Measurements from ENCODE around the gene FNDC3B.
"Not testable (repeated sequence)": the region's sequence is repeated elsewhere in the genome, so short reads cannot be mapped to it uniquely, and the experiment has no call there.

The FNDC3B gene

GRCh38 chr3:172341482-172342059 is 302.2 kb downstream of the FNDC3B start:
- no peak for DNase-seq (ENCODE audit: low read depth)

GRCh38 chr3:172342097-172342659 is 302.8 kb downstream of the FNDC3B start:
- DNase-seq (ENCODE audit: low read depth), result no peak

- DNase-seq (ENCODE audit: low read depth), result no peak
Observed at GRCh38 chr3:172343117-172343516, 303.7 kb downstream of the FNDC3B start.

- no peak for DNase-seq (ENCODE audit: low read depth)
Observed at GRCh38 chr3:172343979-172344378, 304.6 kb downstream of the FNDC3B start.

- no peak for DNase-seq (ENCODE audit: low read depth)
Observed at GRCh38 chr3:172346161-172346560, 306.8 kb downstream of the FNDC3B start.

- DNase-seq (ENCODE audit: low read depth), result no peak
Observed at GRCh38 chr3:172347895-172348679, 308.7 kb downstream of the FNDC3B start.

DNA sequence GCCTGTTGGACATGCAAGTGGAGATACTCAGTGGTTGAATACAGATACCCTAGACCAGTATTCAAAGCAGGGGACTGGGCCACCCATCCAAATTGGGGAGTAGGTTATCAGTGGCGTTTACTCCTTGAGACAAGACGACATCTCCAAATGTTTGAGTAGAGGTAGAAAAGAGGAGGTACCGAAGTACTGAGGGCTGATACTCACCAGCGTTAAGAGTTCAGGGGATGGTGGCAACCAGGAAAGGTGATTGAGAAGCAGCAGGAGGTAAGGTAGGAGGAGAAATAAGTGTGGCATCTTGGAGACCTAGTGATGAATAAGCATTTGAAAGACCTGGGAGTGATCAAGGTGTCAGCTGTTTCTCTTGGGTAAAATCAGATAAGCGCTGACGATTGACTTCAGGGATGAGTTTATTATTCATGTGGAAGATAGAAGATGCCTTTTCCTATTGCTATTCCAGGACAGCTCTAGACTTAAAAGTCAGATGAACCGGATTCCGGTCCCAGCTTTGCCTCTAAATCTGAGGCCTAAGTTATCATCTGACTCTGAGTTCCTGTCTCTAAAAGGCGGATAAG is 312.6 kb downstream of the FNDC3B start:
- no peak for DNase-seq (ENCODE audit: low read depth)

DNA sequence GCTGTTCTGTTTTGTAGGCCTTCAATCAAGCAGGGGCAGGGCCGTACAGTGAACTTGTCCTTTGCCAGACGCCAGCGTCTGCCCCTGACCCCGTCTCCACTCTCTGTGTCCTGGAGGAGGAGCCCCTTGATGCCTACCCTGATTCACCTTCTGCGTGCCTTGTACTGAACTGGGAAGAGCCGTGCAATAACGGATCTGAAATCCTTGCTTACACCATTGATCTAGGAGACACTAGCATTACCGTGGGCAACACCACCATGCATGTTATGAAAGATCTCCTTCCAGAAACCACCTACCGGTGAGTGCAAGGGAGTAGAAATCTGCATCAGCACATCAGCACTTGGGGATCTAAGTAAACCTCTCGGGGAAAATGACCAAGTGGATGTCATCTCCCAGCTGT is 313.4 kb downstream of the FNDC3B start:
- DNase-seq (ENCODE audit: low read depth), result no peak

DNA sequence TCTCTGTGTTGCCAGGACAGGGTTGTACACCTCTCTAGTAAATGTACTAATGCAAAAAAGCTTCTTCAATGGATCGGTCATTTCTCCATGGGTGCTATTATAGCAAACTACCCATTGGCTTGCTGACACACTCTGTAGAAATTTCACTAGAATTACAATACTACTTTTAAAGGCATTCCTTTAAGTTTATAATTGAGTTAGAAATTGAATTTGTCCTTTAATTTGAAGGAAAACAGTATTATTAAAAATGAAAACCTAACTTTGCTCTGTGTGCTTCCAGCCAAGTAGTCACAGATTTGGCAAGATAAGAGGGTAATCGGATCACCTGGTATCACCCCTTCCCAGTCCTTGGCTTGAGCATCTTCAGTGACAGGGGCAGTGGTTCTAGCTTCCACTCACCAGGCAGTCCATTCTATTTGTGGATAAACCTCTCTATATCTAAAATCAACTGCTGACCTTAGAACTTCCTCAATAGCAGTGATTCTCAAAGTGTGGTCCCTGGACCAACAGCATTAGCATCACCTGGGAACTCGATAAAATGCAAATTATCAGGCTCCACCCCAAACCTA is 315.6 kb downstream of the FNDC3B start:
- DNase-seq (ENCODE audit: low read depth), result no peak

- no peak for DNase-seq (ENCODE audit: low read depth)
Observed at GRCh38 chr3:172355836-172356235, 316.5 kb downstream of the FNDC3B start.

DNA sequence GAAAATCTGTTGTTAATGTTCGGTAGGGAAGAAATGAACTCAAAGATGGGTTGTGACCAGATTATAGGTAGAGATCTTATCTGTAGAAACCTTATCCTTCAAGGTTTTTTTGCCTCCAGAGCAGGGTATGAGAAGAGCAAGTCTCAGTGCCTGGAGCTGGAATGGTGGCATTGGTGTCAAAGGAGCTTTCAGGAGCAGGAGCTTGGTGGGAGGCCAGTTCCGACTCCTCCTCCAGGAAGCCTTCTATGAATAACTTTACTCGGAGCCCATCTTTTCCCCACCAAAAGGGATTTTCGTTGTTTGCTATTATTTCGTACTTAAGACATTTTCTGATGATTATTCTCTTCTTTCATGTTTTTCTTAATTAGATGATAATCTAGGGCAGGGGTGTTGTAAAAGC is 317.0 kb downstream of the FNDC3B start:
- no peak for DNase-seq (ENCODE audit: low read depth)

- DNase-seq (ENCODE audit: low read depth), result no peak
Observed at GRCh38 chr3:172357850-172358754, 318.7 kb downstream of the FNDC3B start.

- no peak for DNase-seq (ENCODE audit: low read depth)
Observed at GRCh38 chr3:172359231-172359630, 319.9 kb downstream of the FNDC3B start.

GRCh38 chr3:172359996-172360395 is 320.6 kb downstream of the FNDC3B start:
- DNase-seq (ENCODE audit: low read depth), result no peak

- DNase-seq (ENCODE audit: low read depth), result no peak
Observed at GRCh38 chr3:172362583-172362982, 323.2 kb downstream of the FNDC3B start.

DNA sequence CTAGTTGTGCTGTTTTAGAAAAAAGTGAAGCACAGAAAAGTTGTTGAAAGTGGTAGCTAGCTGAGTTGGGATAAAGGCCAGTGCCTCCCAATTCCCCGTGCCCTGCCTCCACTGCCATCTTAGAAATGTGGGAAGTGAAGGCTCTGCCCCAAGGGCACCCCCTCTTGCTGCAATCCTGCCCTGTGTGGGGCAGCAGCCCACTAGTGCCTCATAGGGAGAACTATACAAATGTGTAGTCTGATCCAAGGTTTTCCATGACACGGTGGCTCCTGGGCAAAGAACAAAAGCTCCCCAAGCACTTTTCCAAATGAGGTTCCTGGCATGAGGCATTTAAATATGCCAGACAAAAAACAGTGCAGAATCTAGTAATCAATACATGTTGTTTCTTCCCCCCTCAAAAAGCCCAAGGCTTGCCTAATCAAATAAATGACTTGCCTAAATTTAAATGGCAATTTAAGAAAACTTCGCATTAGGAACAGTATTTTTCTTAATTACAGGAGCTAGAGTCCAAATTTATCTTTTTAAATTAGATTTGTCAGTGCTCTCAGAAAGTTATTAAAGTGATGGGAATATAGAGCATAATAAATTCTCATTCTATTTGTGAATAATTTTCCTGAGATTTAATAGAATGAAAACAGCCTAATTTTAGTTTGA is 325.1 kb downstream of the FNDC3B start:
- no peak for DNase-seq (ENCODE audit: low read depth)

GRCh38 chr3:172365028-172365567 is 325.7 kb downstream of the FNDC3B start:
- no peak for DNase-seq (ENCODE audit: low read depth)

DNA sequence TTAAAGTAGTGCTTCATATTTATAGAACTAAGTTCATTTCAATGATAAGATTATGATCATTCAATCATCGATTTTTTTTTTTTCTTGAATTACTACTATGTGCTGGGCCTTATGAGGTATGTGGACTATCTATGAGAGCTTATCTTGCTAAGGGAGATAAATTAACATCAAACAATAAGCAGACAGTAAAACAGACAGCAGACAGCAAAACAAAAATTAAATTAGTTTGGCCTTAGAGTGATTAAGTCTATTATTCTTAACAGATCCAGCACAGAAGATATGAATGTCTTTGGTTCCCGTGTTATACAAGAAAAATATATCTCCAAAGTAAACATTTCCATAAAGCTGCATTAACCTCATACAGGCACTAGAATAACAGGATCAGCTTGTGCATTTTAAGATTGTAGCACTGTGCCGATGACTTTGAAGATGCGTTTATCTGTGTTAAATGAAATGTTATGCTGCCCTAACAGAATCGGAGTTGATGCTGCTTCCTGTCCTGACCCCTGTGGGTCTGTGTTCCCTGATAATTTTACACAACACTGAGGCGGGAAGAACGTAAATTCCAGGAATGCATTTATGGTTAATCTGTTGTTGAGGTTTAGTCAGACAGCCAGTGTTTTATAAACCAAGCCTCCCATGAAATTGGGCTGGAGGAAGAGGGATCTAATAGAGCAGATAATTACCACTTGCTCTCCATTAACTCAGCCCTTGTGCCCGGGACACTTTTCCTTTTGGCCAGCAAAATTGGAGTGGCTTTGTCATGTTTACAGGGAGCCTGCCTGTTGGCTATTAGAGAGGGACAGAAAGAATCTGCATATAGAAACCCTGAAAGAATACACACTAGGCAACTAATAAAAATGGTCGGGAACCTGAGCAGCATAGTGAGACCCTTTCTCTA is 328.1 kb downstream of the FNDC3B start:
- DNase-seq (ENCODE audit: low read depth), result no peak

DNA sequence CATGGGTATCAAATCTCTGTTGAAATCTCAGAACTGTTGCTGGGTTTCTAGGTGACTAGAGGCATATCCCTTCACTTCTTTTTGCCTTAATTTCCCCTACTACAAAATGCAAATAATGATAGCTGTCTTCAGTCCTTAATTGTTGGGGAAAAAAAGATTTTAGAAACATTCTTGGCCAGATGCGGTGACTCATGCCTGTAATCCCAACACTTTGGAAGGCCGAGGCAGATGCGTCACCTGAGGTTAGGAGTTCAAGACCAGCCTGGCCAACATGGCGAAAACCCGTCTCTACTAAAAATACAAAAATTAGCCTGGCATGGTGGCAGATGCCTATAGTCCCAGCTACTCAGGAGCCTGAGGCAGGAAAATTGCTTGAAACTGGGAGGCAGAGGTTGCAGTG is 329.2 kb downstream of the FNDC3B start:
- DNase-seq (ENCODE audit: low read depth), result not testable (repeated sequence)

All from activated T-cell treated with anti-CD3 and anti-CD28 coated beads for 48 hours (primary cell).